ENCODE data around the gene HEPACAM. TPM values are rescaled to one million over a fixed set of nuclear protein-coding genes. Genes with fewer than 3 reads are reported as not detected.
A peak's percentile ranks its signal among the peaks of the same experiment; 100 is the strongest.

HEPACAM gene
- total RNA-seq, 1 donor: under 0.01 TPM

DNA sequence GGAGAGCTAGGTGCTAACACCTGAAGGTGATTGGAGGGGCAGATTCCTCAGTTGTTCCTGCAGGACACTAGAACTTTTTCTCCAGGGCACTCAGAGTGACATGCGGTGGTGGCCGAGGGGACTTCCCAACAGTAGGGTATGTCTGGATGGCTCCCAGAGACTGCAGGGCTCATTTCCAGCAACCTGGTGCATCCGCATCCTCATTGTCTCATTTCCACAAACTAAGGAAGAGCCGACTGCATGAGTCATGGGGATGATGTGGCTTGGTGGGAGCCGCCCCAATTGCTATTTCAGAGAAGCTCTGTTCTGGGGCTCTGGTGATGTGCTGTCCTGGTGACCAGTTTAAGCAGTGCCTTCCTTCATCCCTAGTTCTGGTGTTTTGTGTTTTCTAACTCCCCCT is 35.4 kb downstream of the HEPACAM start:
- DNase-seq (ENCODE audit: insufficient read length, low spot score, missing footprints): peak; percentile 96
- Histone ChIP-seq H3K36me3 (ENCODE audit: insufficient read depth, low read length) (no peaks in the 10 kb centered on the region), H3K4me1 (ENCODE audit: insufficient read depth, low read length) (peaks cover 45% of the 10 kb centered on the region), H3K9me3 (ENCODE audit: low read depth, low read length) (no peaks in the 10 kb centered on the region), H3K4me2 (ENCODE audit: insufficient read depth, low read length) (peak overlapping the region; percentile 66), H3K79me2 (ENCODE audit: insufficient read depth, low read length) (no peaks in the 10 kb centered on the region), H3K27ac (ENCODE audit: low read depth, low read length) (peak overlapping the region; percentile 83), H3K27me3 (ENCODE audit: insufficient read depth, low read length) (no peaks in the 10 kb centered on the region), H2AFZ (ENCODE audit: low read length) (peak overlapping the region; percentile 87), H3K4me3 (ENCODE audit: insufficient read depth, low read length) (no peak overlapping the region), H4K20me1 (ENCODE audit: insufficient read depth, low read length) (no peaks in the 10 kb centered on the region)
- TF ChIP-seq, protein P1, sequence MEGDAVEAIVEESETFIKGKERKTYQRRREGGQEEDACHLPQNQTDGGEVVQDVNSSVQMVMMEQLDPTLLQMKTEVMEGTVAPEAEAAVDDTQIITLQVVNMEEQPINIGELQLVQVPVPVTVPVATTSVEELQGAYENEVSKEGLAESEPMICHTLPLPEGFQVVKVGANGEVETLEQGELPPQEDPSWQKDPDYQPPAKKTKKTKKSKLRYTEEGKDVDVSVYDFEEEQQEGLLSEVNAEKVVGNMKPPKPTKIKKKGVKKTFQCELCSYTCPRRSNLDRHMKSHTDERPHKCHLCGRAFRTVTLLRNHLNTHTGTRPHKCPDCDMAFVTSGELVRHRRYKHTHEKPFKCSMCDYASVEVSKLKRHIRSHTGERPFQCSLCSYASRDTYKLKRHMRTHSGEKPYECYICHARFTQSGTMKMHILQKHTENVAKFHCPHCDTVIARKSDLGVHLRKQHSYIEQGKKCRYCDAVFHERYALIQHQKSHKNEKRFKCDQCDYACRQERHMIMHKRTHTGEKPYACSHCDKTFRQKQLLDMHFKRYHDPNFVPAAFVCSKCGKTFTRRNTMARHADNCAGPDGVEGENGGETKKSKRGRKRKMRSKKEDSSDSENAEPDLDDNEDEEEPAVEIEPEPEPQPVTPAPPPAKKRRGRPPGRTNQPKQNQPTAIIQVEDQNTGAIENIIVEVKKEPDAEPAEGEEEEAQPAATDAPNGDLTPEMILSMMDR (IDR thresholded peaks at IDR 0.05; ENCODE audit: extremely low read depth, low read depth, low read length): no peak

DNA sequence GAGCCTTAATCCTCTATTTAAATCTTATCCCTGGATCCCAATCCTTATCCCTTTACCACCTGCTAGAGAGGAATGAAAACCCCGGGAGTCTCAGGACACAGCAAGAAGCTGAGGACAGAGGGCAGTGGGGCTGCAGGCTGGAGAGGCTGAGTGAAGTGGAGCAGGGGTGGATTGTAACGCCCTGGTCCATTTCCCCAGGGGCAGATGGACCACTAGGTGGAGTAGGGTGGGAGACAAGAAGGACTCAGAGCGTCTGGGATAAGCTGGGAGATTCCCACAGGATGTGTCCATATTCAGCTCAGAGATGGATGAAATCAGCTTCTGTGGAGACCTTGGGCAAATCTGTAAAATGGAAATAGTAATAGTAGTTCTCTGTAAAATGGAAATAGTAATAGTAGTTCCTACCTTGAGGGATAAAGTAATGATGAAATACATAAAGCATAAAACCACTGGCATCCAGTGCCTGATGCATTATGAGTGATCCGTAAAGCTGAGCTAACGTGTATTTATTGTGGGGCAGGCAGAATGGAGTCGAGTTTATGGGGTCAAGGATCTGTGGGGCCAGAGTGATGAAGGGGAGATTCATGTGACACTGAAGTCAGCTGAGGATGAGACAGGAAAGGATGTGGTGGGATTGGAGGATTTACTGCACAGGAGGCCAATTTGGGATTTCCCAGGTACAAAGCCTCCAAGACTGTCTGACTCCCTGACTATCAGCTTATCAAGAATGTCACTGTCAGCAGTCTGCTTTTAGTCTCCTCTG is 36.3 kb downstream of the HEPACAM start:
- Histone ChIP-seq H3K4me2 (ENCODE audit: insufficient read depth, low read length) (peak overlapping the region; percentile 62), H3K79me2 (ENCODE audit: insufficient read depth, low read length) (no peaks in the 10 kb centered on the region), H3K27me3 (ENCODE audit: insufficient read depth, low read length) (no peaks in the 10 kb centered on the region), H3K27ac (ENCODE audit: low read depth, low read length) (peak overlapping the region; percentile 83), H3K4me1 (ENCODE audit: insufficient read depth, low read length) (peaks cover 47% of the 10 kb centered on the region), H3K36me3 (ENCODE audit: insufficient read depth, low read length) (no peaks in the 10 kb centered on the region), H4K20me1 (ENCODE audit: insufficient read depth, low read length) (no peaks in the 10 kb centered on the region), H3K4me3 (ENCODE audit: insufficient read depth, low read length) (no peak overlapping the region), H2AFZ (ENCODE audit: low read length) (peak overlapping the region; percentile 10), H3K9me3 (ENCODE audit: low read depth, low read length) (no peaks in the 10 kb centered on the region)
- peak; percentile 56 for DNase-seq (ENCODE audit: insufficient read length, low spot score, missing footprints)
- TF ChIP-seq, protein P1 (IDR thresholded peaks at IDR 0.05; ENCODE audit: extremely low read depth, low read depth, low read length): no peak

DNA sequence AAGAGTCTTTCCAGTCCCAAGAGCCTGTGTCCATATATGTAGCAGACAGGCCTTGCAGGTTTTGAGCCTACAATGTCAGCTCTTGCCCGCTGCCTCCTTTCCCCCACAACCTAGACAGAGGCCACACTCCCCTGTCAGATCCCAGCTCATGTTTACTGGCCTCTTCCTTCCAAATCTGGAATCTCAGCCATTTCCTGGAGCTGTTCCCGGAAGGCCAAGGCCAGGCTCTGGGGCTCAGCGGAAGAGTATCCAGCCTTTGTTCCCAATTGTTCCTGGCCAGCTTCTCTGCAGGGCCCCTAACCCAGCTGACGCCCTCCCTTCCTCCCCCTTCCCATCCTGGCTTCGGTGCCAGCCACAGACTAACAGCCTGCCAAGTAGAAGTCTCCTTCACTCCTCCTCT is 37.1 kb downstream of the HEPACAM start:
- Histone ChIP-seq H3K4me1 (ENCODE audit: insufficient read depth, low read length) (peaks cover 49% of the 10 kb centered on the region), H3K4me3 (ENCODE audit: insufficient read depth, low read length) (peak overlapping the region; percentile 16), H3K9me3 (ENCODE audit: low read depth, low read length) (no peaks in the 10 kb centered on the region), H2AFZ (ENCODE audit: low read length) (peak overlapping the region; percentile 77), H3K36me3 (ENCODE audit: insufficient read depth, low read length) (no peaks in the 10 kb centered on the region), H4K20me1 (ENCODE audit: insufficient read depth, low read length) (no peaks in the 10 kb centered on the region), H3K27me3 (ENCODE audit: insufficient read depth, low read length) (no peaks in the 10 kb centered on the region), H3K27ac (ENCODE audit: low read depth, low read length) (peak overlapping the region; percentile 83), H3K4me2 (ENCODE audit: insufficient read depth, low read length) (peak overlapping the region; percentile 62), H3K79me2 (ENCODE audit: insufficient read depth, low read length) (no peaks in the 10 kb centered on the region)
- TF ChIP-seq, protein P1 (IDR thresholded peaks at IDR 0.05; ENCODE audit: extremely low read depth, low read depth, low read length): no peak
- peak; percentile 80 for DNase-seq (ENCODE audit: insufficient read length, low spot score, missing footprints)

DNA sequence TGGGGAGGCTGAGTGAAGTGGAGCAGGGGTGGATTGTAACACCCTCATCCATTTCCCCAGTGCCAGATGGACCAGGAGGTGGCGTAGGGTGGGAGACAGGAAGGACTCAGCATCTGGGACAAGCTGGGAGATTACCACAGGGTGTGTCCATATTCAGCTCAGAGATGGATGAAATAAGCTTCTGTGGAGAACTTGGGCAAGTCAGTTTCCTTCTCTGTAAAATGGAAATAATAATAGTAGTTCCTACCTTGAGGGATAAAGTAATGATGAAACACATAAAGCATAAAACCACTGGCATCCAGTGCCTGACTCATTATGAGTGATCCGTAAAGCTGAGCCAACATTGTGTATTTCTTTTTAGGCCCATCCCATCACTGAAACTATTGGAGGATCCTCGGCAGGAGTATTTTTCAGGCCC is 37.6 kb downstream of the HEPACAM start:
- H3K36me3 ChIP-seq (ENCODE audit: insufficient read depth, low read length): no peaks in the 10 kb centered on the region
- H3K9me3 ChIP-seq (ENCODE audit: low read depth, low read length): no peaks in the 10 kb centered on the region
- no peak overlapping the region for H3K4me3 ChIP-seq (ENCODE audit: insufficient read depth, low read length)
- no peaks in the 10 kb centered on the region for H3K79me2 ChIP-seq (ENCODE audit: insufficient read depth, low read length)
- H2AFZ ChIP-seq (ENCODE audit: low read length): peak overlapping the region; percentile 77
- peak overlapping the region; percentile 83 for H3K27ac ChIP-seq (ENCODE audit: low read depth, low read length)
- TF ChIP-seq, protein P1 (IDR thresholded peaks at IDR 0.05; ENCODE audit: extremely low read depth, low read depth, low read length): peak; percentile 18
- no peaks in the 10 kb centered on the region for H3K27me3 ChIP-seq (ENCODE audit: insufficient read depth, low read length)
- H3K4me2 ChIP-seq (ENCODE audit: insufficient read depth, low read length): peak overlapping the region; percentile 62
- peaks cover 49% of the 10 kb centered on the region for H3K4me1 ChIP-seq (ENCODE audit: insufficient read depth, low read length)
- H4K20me1 ChIP-seq (ENCODE audit: insufficient read depth, low read length): no peaks in the 10 kb centered on the region
- peak; percentile 79 for DNase-seq (ENCODE audit: insufficient read length, low spot score, missing footprints)

All from osteoblast (primary cell).